Inflammatory macrophage (primary cell): Measurements from ENCODE around the gene AIFM3.

Experiments used
- DNase-seq, 2 donors: peaks; one replicate each; pipeline ENCODE4 v3.0.0-alpha.2; 2020 to 2022

Gene AIFM3

DNA sequence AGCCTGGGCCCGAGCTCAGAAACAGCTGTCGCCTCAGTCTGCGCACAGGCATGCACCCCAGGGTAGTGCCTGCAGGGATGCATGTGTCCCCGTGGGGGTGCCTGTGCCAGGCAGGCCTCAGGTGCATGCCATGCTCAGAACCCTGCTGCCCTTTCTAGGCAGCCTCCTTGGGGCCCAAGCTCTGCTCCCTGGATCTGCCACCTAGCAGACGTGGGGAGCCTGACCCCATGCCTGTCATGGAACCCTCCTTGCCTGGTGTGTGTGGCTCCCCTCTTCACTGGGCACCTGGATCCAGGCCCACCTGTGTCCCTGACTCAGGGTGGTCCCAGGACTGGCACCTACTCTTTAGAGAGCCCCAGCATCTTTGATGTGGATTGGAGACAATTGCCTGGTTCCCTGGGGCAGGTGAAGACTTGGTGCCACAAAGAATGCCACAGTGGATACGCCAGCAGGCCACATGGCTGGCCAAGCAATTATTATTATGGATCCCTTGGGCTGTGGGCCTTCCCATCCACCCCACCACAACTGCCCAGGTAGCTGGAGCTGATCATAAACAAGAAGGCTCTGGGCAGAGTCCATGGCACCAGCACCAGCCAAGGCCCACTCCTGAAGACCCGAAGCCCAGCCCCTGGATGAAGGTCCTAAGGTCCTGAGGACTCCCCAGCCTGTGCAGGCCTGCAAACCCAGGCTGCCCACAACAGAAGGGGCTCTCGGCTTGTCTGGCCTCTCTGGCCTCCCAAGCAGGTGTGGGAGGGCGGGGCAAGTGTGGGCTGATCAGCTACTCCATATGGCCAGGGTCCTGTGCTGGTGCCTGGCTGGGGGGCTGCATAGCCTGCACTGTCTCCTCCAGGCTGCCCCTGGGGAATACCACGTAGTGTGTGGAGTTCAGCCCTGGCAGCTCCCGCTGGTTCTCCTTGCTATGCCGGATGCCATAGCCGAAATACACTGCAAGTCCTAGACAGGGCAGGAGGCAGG, 61.5 kb downstream of the AIFM3 start:
- DNase-seq = no peak

DNA sequence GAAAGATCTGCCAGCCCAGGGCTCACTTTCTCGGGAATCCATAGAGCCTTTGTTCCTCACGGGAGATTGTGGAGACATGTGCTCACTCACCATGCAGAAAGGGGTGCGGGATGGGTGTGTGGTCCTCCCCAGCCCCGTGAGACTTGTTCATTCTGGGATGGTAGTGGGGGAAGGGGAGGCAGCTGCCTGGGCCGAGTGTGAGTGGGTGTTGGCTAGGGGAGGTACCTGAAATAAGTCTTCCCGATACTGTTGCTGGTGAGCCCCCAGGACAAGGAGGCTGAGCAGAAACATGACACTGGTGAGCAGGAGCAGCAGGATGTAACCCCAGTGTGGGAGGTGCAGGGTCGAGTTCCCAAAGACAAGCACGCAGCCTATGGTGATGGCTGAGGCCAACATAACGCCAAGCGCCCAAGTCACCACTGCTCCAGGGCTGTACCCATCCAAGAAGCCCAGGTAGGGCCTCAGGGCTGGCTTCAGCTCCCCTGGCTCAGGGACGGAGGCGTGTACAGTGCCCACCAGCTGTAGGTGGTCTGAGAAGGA, 62.5 kb downstream of the AIFM3 start:
- DNase-seq = no peak

DNA sequence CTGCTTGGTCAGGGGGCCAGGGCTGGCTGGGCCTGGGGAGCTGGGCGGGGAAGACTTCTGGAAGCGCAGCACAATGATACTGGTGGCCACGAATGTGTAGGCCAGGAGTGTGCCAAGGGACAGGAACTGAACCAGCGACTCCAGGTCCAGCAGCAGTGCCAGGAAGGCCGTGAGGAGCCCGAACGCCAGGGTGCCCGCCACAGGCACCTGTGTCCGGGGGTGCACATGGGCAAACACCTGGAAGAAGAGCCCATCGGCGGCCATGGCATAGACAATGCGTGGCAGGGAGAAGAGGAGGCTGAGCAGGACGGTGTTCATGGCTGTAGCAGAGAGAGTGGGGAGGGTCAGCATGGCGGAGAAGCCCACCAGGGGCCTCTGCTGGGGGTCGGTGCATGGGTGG, 63.0 kb downstream of the AIFM3 start:
- no peak for DNase-seq
